ENCODE results near the gene FOXN3.

The FOXN3 gene

GRCh38 chr14:89424241-89424640 lies 7.2 kb upstream of the FOXN3 start:
- Histone ChIP-seq H3K9ac (ENCODE audit: insufficient read length, low read depth) (no peak overlapping the region), H3K4me3 (ENCODE audit: insufficient read length, low read depth) (no peak overlapping the region), H3K27me3 (ENCODE audit: insufficient read depth, insufficient read length) (no peaks in the 10 kb centered on the region), H3K36me3 (ENCODE audit: insufficient read depth, insufficient read length, low read length) (peaks cover 3% of the 10 kb centered on the region), H3K9me3 (ENCODE audit: insufficient read depth, low read length) (no peaks in the 10 kb centered on the region), H3K4me1 (ENCODE audit: insufficient read depth, insufficient read length) (peaks cover 2% of the 10 kb centered on the region)
- DNase-seq (ENCODE audit: low read depth, low spot score): no peak
- no peak for TF ChIP-seq ZNF274 (IDR thresholded peaks at IDR 0.05; ENCODE audit: low read depth, low read length)
- no peak for TF ChIP-seq YY1 (IDR thresholded peaks at IDR 0.05; ENCODE audit: insufficient read depth, insufficient read length)
- TF ChIP-seq SUZ12 (IDR thresholded peaks at IDR 0.05; ENCODE audit: extremely low read depth, insufficient read depth, insufficient read length): no peak

- no peak overlapping the region for H3K9ac ChIP-seq (ENCODE audit: insufficient read length, low read depth)
- no peaks in the 10 kb centered on the region for H3K27me3 ChIP-seq (ENCODE audit: insufficient read depth, insufficient read length)
- no peak overlapping the region for H3K4me3 ChIP-seq (ENCODE audit: insufficient read length, low read depth)
- H3K9me3 ChIP-seq (ENCODE audit: insufficient read depth, low read length): no peaks in the 10 kb centered on the region
- no peak for DNase-seq (ENCODE audit: low read depth, low spot score)
- H3K4me1 ChIP-seq (ENCODE audit: insufficient read depth, insufficient read length): no peaks in the 10 kb centered on the region
- peaks cover 6% of the 10 kb centered on the region for H3K36me3 ChIP-seq (ENCODE audit: insufficient read depth, insufficient read length, low read length)
- TF ChIP-seq YY1 (IDR thresholded peaks at IDR 0.05; ENCODE audit: insufficient read depth, insufficient read length): no peak
- no peak for TF ChIP-seq ZNF274 (IDR thresholded peaks at IDR 0.05; ENCODE audit: low read depth, low read length)
- TF ChIP-seq SUZ12 (IDR thresholded peaks at IDR 0.05; ENCODE audit: extremely low read depth, insufficient read depth, insufficient read length): no peak
Observed at GRCh38 chr14:89422952-89423345, 5.9 kb upstream of the FOXN3 start.

- no peak for DNase-seq (ENCODE audit: low read depth, low spot score)
- Histone ChIP-seq H3K9ac (ENCODE audit: insufficient read length, low read depth) (no peak overlapping the region), H3K4me3 (ENCODE audit: insufficient read length, low read depth) (no peak overlapping the region), H3K4me1 (ENCODE audit: insufficient read depth, insufficient read length) (no peaks in the 10 kb centered on the region), H3K27me3 (ENCODE audit: insufficient read depth, insufficient read length) (no peaks in the 10 kb centered on the region), H3K36me3 (ENCODE audit: insufficient read depth, insufficient read length, low read length) (peaks cover 6% of the 10 kb centered on the region), H3K9me3 (ENCODE audit: insufficient read depth, low read length) (no peaks in the 10 kb centered on the region)
- TF ChIP-seq ZNF274 (IDR thresholded peaks at IDR 0.05; ENCODE audit: low read depth, low read length) (no peak), SUZ12 (IDR thresholded peaks at IDR 0.05; ENCODE audit: extremely low read depth, insufficient read depth, insufficient read length) (no peak), YY1 (IDR thresholded peaks at IDR 0.05; ENCODE audit: insufficient read depth, insufficient read length) (no peak)
Observed at GRCh38 chr14:89422181-89422951, 5.3 kb upstream of the FOXN3 start.

- Histone ChIP-seq H3K9me3 (ENCODE audit: insufficient read depth, low read length) (no peaks in the 10 kb centered on the region), H3K27me3 (ENCODE audit: insufficient read depth, insufficient read length) (no peaks in the 10 kb centered on the region), H3K36me3 (ENCODE audit: insufficient read depth, insufficient read length, low read length) (peaks cover 6% of the 10 kb centered on the region), H3K4me1 (ENCODE audit: insufficient read depth, insufficient read length) (no peaks in the 10 kb centered on the region), H3K4me3 (ENCODE audit: insufficient read length, low read depth) (no peak overlapping the region), H3K9ac (ENCODE audit: insufficient read length, low read depth) (no peak overlapping the region)
- DNase-seq (ENCODE audit: low read depth, low spot score): no peak
- TF ChIP-seq YY1 (IDR thresholded peaks at IDR 0.05; ENCODE audit: insufficient read depth, insufficient read length): no peak
- no peak for TF ChIP-seq SUZ12 (IDR thresholded peaks at IDR 0.05; ENCODE audit: extremely low read depth, insufficient read depth, insufficient read length)
- no peak for TF ChIP-seq ZNF274 (IDR thresholded peaks at IDR 0.05; ENCODE audit: low read depth, low read length)
Observed at GRCh38 chr14:89420502-89420901, 3.5 kb upstream of the FOXN3 start.

GRCh38 chr14:89419973-89420482 lies 3.0 kb upstream of the FOXN3 start:
- no peaks in the 10 kb centered on the region for H3K27me3 ChIP-seq (ENCODE audit: insufficient read depth, insufficient read length)
- no peak overlapping the region for H3K4me3 ChIP-seq (ENCODE audit: insufficient read length, low read depth)
- no peaks in the 10 kb centered on the region for H3K4me1 ChIP-seq (ENCODE audit: insufficient read depth, insufficient read length)
- TF ChIP-seq YY1 (IDR thresholded peaks at IDR 0.05; ENCODE audit: insufficient read depth, insufficient read length) (no peak), SUZ12 (IDR thresholded peaks at IDR 0.05; ENCODE audit: extremely low read depth, insufficient read depth, insufficient read length) (no peak), ZNF274 (IDR thresholded peaks at IDR 0.05; ENCODE audit: low read depth, low read length) (no peak)
- no peaks in the 10 kb centered on the region for H3K9me3 ChIP-seq (ENCODE audit: insufficient read depth, low read length)
- no peak overlapping the region for H3K9ac ChIP-seq (ENCODE audit: insufficient read length, low read depth)
- H3K36me3 ChIP-seq (ENCODE audit: insufficient read depth, insufficient read length, low read length): peaks cover 8% of the 10 kb centered on the region
- DNase-seq (ENCODE audit: low read depth, low spot score): no peak

- no peaks in the 10 kb centered on the region for H3K4me1 ChIP-seq (ENCODE audit: insufficient read depth, insufficient read length)
- H3K27me3 ChIP-seq (ENCODE audit: insufficient read depth, insufficient read length): no peaks in the 10 kb centered on the region
- no peak overlapping the region for H3K4me3 ChIP-seq (ENCODE audit: insufficient read length, low read depth)
- no peak for TF ChIP-seq ZNF274 (IDR thresholded peaks at IDR 0.05; ENCODE audit: low read depth, low read length)
- TF ChIP-seq SUZ12 (IDR thresholded peaks at IDR 0.05; ENCODE audit: extremely low read depth, insufficient read depth, insufficient read length): no peak
- no peak for TF ChIP-seq YY1 (IDR thresholded peaks at IDR 0.05; ENCODE audit: insufficient read depth, insufficient read length)
- H3K36me3 ChIP-seq (ENCODE audit: insufficient read depth, insufficient read length, low read length): peaks cover 12% of the 10 kb centered on the region
- no peak for DNase-seq (ENCODE audit: low read depth, low spot score)
- H3K9me3 ChIP-seq (ENCODE audit: insufficient read depth, low read length): no peaks in the 10 kb centered on the region
- no peak overlapping the region for H3K9ac ChIP-seq (ENCODE audit: insufficient read length, low read depth)
Observed at GRCh38 chr14:89418976-89419375, 1.9 kb upstream of the FOXN3 start.

GRCh38 chr14:89418452-89418851 lies 1.4 kb upstream of the FOXN3 start:
- Histone ChIP-seq H3K9me3 (ENCODE audit: insufficient read depth, low read length) (no peaks in the 10 kb centered on the region), H3K4me3 (ENCODE audit: insufficient read length, low read depth) (peak overlapping the region; percentile 5), H3K36me3 (ENCODE audit: insufficient read depth, insufficient read length, low read length) (peaks cover 12% of the 10 kb centered on the region), H3K9ac (ENCODE audit: insufficient read length, low read depth) (peak overlapping the region; percentile 5), H3K4me1 (ENCODE audit: insufficient read depth, insufficient read length) (no peaks in the 10 kb centered on the region), H3K27me3 (ENCODE audit: insufficient read depth, insufficient read length) (no peaks in the 10 kb centered on the region)
- no peak for DNase-seq (ENCODE audit: low read depth, low spot score)
- TF ChIP-seq SUZ12 (IDR thresholded peaks at IDR 0.05; ENCODE audit: extremely low read depth, insufficient read depth, insufficient read length) (no peak), ZNF274 (IDR thresholded peaks at IDR 0.05; ENCODE audit: low read depth, low read length) (no peak), YY1 (IDR thresholded peaks at IDR 0.05; ENCODE audit: insufficient read depth, insufficient read length) (no peak)

Measured in NT2/D1 (cell line).